SK-N-SH (cell line): ENCODE results near the gene TFB1M.

Experiments used
- CHD2 ChIP-seq: fragments of 150-350 bp; IDR thresholded peaks from 2 replicates; pipeline ENCODE4 v1.6.1; 2018; ENCODE audit warnings: low read length; ENCODE audit not compliant: partially characterized antibody
- CTCF ChIP-seq: fragments of 200-600 bp; sonication (generic); IDR thresholded peaks from 2 replicates; pipeline ENCODE4 v1.6.1; 2017; ENCODE audit warnings: antibody characterized with exemption, mild to moderate bottlenecking, moderate library complexity
- FOXJ3 ChIP-seq: sonication (generic); formaldehyde crosslinking; IDR thresholded peaks from 2 replicates; pipeline ENCODE4 v1.5.1; 2020; ENCODE audit warnings: mild to moderate bottlenecking, missing genetic modification reagents
- GABPA ChIP-seq: IDR thresholded peaks from 2 replicates; pipeline ENCODE4 v1.4.0; 2012; ENCODE audit warnings: low read depth, mild to moderate bottlenecking
- NRF1 ChIP-seq: IDR thresholded peaks from 2 replicates; pipeline ENCODE4 v1.6.1; 2012; ENCODE audit warnings: low read depth, mild to moderate bottlenecking, low read length
- PBX3 ChIP-seq: IDR thresholded peaks from 2 replicates; pipeline ENCODE4; 2012
- RAD21 ChIP-seq: IDR thresholded peaks from 2 replicates; pipeline ENCODE4 v1.6.1; 2012; ENCODE audit warnings: mild to moderate bottlenecking, low read length
- REST ChIP-seq: IDR thresholded peaks from 2 replicates; pipeline ENCODE4 v1.6.1; 2012; ENCODE audit warnings: mild to moderate bottlenecking, low read depth, low read length, moderate library complexity
- RXRA ChIP-seq: IDR thresholded peaks from 2 replicates; pipeline ENCODE4 v1.4.0; 2012; ENCODE audit warnings: low read depth, mild to moderate bottlenecking, borderline replicate concordance
- ZBTB33 ChIP-seq: IDR thresholded peaks from 2 replicates; pipeline ENCODE4 v1.4.0; 2012; ENCODE audit warnings: low read depth, borderline replicate concordance

DNA sequence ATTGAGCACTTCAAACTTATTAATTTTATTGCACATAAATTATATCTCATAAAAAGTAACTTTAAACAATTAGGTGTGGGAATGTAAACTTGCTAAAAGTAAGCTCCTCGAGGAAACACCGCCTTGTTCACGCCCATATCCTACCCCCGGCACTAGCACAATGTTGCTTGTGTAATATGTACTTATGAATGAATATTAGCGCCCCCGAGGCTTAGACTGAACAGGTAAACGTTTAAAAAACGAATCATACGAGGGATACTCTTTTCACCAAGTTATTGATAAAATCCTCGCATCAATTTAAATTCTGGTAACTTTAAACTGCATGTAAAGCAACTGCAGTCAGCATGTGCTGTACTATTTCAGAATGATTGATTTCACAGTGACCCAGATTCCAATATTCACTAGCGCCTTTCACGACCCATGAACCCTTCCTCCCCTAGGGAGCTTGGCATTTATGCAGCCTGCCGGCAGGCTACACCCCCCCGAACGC lies 637 bp downstream of the TFB1M start:
- TF ChIP-seq CHD2 (no peak), NRF1 (no peak), REST (no peak), CTCF (no peak), ZBTB33 (no peak), FOXJ3 (CRISPR knock-in tag) (no peak), GABPA (no peak), RXRA (no peak), RAD21 (no peak), PBX3 (no peak)
